Smooth muscle cell (in vitro differentiated cells): ENCODE data around the gene TTC38. TPM values are rescaled to one million over a fixed set of nuclear protein-coding genes. Genes with fewer than 3 reads are reported as not detected.

Source experiments
- DNase-seq: peaks from one replicate; lab custom pipeline; 2025; ENCODE audit not compliant: unreplicated experiment; lab: John Stamatoyannopoulos, UW
- H2AFZ ChIP-seq: fragments of 200-600 bp; sonication (generic); 2 replicates; pipeline ENCODE4 v1.6.0; 2016; ENCODE audit warnings: antibody characterized with exemption, low read depth, mild to moderate bottlenecking
- H3F3A ChIP-seq: fragments of 200-600 bp; sonication (generic); 2 replicates; pipeline ENCODE4 v1.6.0; 2017; ENCODE audit warnings: antibody characterized with exemption, low read depth
- H3K27ac ChIP-seq: fragments of 200-600 bp; sonication (generic); 2 replicates; pipeline ENCODE4 v1.5.1; 2016; ENCODE audit warnings: low read depth, mild to moderate bottlenecking
- H3K27me3 ChIP-seq: fragments of 200-600 bp; sonication (generic); 2 replicates; pipeline ENCODE4 v1.6.1; 2016; ENCODE audit warnings: low read depth, mild to moderate bottlenecking
- H3K36me3 ChIP-seq: fragments of 200-600 bp; sonication (generic); 2 replicates; pipeline ENCODE4 v1.5.1; 2016; ENCODE audit warnings: low read depth
- H3K4me1 ChIP-seq: fragments of 200-600 bp; sonication (generic); 2 replicates; pipeline ENCODE4 v1.5.1; 2016; ENCODE audit warnings: low read depth
- H3K4me2 ChIP-seq: fragments of 200-600 bp; sonication (generic); 2 replicates; pipeline ENCODE4 v1.6.0; 2016; ENCODE audit warnings: mild to moderate bottlenecking
- H3K4me3 ChIP-seq: fragments of 200-600 bp; sonication (generic); 2 replicates; pipeline ENCODE4 v1.5.1; 2016; ENCODE audit warnings: mild to moderate bottlenecking
- H3K79me2 ChIP-seq: fragments of 200-600 bp; sonication (generic); 2 replicates; pipeline ENCODE4 v1.6.0; 2016; ENCODE audit warnings: low read depth, mild to moderate bottlenecking
- H3K9ac ChIP-seq: fragments of 200-600 bp; sonication (generic); 2 replicates; pipeline ENCODE4 v1.6.0; 2016; ENCODE audit warnings: low read depth
- H3K9me3 ChIP-seq: fragments of 200-600 bp; sonication (generic); replicated peaks from 2 replicates; pipeline ENCODE4 v1.5.1; 2016; ENCODE audit warnings: low read depth
- H4K20me1 ChIP-seq: fragments of 200-600 bp; sonication (generic); 2 replicates; pipeline ENCODE4 v1.6.0; 2016; ENCODE audit warnings: low read depth
- CTCF ChIP-seq: fragments of 200-600 bp; sonication (generic); IDR thresholded peaks from 2 replicates; pipeline ENCODE4 v1.5.1; 2017; ENCODE audit warnings: borderline replicate concordance, mild to moderate bottlenecking, antibody characterized with exemption; ENCODE audit not compliant: insufficient read depth, poor library complexity, severe bottlenecking
- WGBS: methylation state at CpG from one replicate; pipeline ENCODE4 v1.1.7; 2016; ENCODE audit warnings: low lambda C conversion rate; 5-methylcytosine and 5-hydroxymethylcytosine counted together
- polyA plus RNA-seq: library from polyadenylated mRNA; unstranded; fragments of >200 nt; fragmentation: Nextera tagmentation; extraction: Ambion mirVana; gene quantifications from 2 replicates; pipeline ENCODE4 v1.2.1, GENCODE V29; 2016
- total RNA-seq: library from RNA; depleted of rRNA; stranded (reverse); fragments of >200 nt; gene quantifications from 2 replicates; pipeline ENCODE4 v1.2.3, GENCODE V29; 2014

TTC38 gene
- total and polyA plus RNA-seq, 2 experiments from 2014 or later = 19.6 to 24.4 TPM

- Histone ChIP-seq H3K4me3 (no peak overlapping the region), H4K20me1 (no peaks in the 10 kb centered on the region), H3K27me3 (no peaks in the 10 kb centered on the region), H2AFZ (no peak overlapping the region), H3K36me3 (no peaks in the 10 kb centered on the region), H3F3A (no peaks in the 10 kb centered on the region), H3K9me3 (no peaks in the 10 kb centered on the region), H3K4me2 (no peak overlapping the region), H3K79me2 (no peaks in the 10 kb centered on the region), H3K9ac (no peak overlapping the region), H3K27ac (no peak overlapping the region), H3K4me1 (no peaks in the 10 kb centered on the region)
- no peak for DNase-seq
- TF ChIP-seq CTCF = no peak
- WGBS = 99% methylated on average over 20 of the region's 23 CpGs
Measured at GRCh38 chr22:46290843-46291785, 23.3 kb downstream of the TTC38 start.

GRCh38 chr22:46292173-46292572 lies 24.4 kb downstream of the TTC38 start:
- H3K27me3 ChIP-seq = no peaks in the 10 kb centered on the region
- TF ChIP-seq CTCF = no peak

GRCh38 chr22:46292732-46293131 lies 24.9 kb downstream of the TTC38 start:
- H3K4me1 ChIP-seq = no peaks in the 10 kb centered on the region
- H2AFZ ChIP-seq = no peak overlapping the region
- 99% methylated on average over 14 of the region's 14 CpGs for WGBS
- no peaks in the 10 kb centered on the region for H3K9me3 ChIP-seq
- peaks cover 7% of the 10 kb centered on the region for H3K79me2 ChIP-seq
- DNase-seq = no peak
- TF ChIP-seq CTCF = no peak
- no peaks in the 10 kb centered on the region for H3K36me3 ChIP-seq
- H4K20me1 ChIP-seq = no peaks in the 10 kb centered on the region
- no peaks in the 10 kb centered on the region for H3K27me3 ChIP-seq
- no peak overlapping the region for H3K4me3 ChIP-seq
- no peak overlapping the region for H3K9ac ChIP-seq
- no peak overlapping the region for H3K4me2 ChIP-seq
- H3F3A ChIP-seq = no peaks in the 10 kb centered on the region
- H3K27ac ChIP-seq = no peak overlapping the region

More at GRCh38 chr22:46292173-46292572, 24.4 kb downstream of the TTC38 start:
- no peaks in the 10 kb centered on the region for H3K9me3 ChIP-seq
- no peak for DNase-seq
- no peak overlapping the region for H3K4me2 ChIP-seq
- no peak overlapping the region for H3K4me3 ChIP-seq
- H3K36me3 ChIP-seq = no peaks in the 10 kb centered on the region
- H4K20me1 ChIP-seq = no peaks in the 10 kb centered on the region
- peaks cover 2% of the 10 kb centered on the region for H3K79me2 ChIP-seq
- no peaks in the 10 kb centered on the region for H3F3A ChIP-seq
- no peaks in the 10 kb centered on the region for H3K4me1 ChIP-seq
- no peak overlapping the region for H2AFZ ChIP-seq
- no peak overlapping the region for H3K27ac ChIP-seq
- no peak overlapping the region for H3K9ac ChIP-seq
- WGBS = 99% methylated on average over 3 of the region's 3 CpGs
